C4-2B (cell line): ENCODE measurements around the gene ADGRB3.

Experiments
- CTCF ChIP-seq: fragments of 450-650 bp; conservative IDR thresholded peaks from 2 replicates; pipeline ENCODE4 v1.5.1; 2017; ENCODE audit warnings: mild to moderate bottlenecking
- ZFX ChIP-seq: fragments of 450-650 bp; IDR thresholded peaks from 2 replicates; pipeline ENCODE4 v1.6.1; 2017

- no peak for TF ChIP-seq CTCF
- TF ChIP-seq ZFX: no peak
Observed at GRCh38 chr6:69279805-69280204, 644.7 kb downstream of the ADGRB3 start.
